GM18507 (cell line): ENCODE data around the gene CYB5RL.
"Not testable (repeated sequence)": the region's sequence is repeated elsewhere in the genome, so short reads cannot be mapped to it uniquely, and the experiment has no call there.

Source experiments
- DNase-seq: peaks from one replicate; pipeline ENCODE4 v3.0.0; 2011; ENCODE audit warnings: low read depth; ENCODE audit not compliant: insufficient read length; ENCODE audit errors: extremely low spot score
- FAIRE-seq: peaks from 2 replicates; lab custom pipeline; 2011; peaks lifted over from hg19 to GRCh38; lab: Jason Lieb, UNC

The CYB5RL gene

GRCh38 chr1:54227891-54228310 is 28.1 kb upstream of the CYB5RL start:
- FAIRE-seq, result no peak
- DNase-seq, result no peak

GRCh38 chr1:54227091-54227602 is 27.3 kb upstream of the CYB5RL start:
- FAIRE-seq, result no peak
- DNase-seq, result no peak

GRCh38 chr1:54225986-54226559 is 26.2 kb upstream of the CYB5RL start:
- no peak for FAIRE-seq
- no peak for DNase-seq

- DNase-seq, result no peak
- no peak for FAIRE-seq
Measured at GRCh38 chr1:54225378-54225777, 25.5 kb upstream of the CYB5RL start.

- DNase-seq (no peak), FAIRE-seq (no peak)
Measured at GRCh38 chr1:54224233-54224632, 24.4 kb upstream of the CYB5RL start.

- no peak for FAIRE-seq
- DNase-seq, result no peak
Measured at GRCh38 chr1:54223441-54224202, 23.8 kb upstream of the CYB5RL start.

GRCh38 chr1:54222711-54223110 is 22.9 kb upstream of the CYB5RL start:
- FAIRE-seq, result no peak
- DNase-seq, result no peak

GRCh38 chr1:54221867-54222484 is 22.1 kb upstream of the CYB5RL start:
- DNase-seq, result no peak
- FAIRE-seq, result no peak

GRCh38 chr1:54221113-54221834 is 21.4 kb upstream of the CYB5RL start:
- DNase-seq, result no peak
- no peak for FAIRE-seq

GRCh38 chr1:54220004-54220811 is 20.4 kb upstream of the CYB5RL start:
- FAIRE-seq (no peak), DNase-seq (no peak)

- DNase-seq, result no peak
- FAIRE-seq, result no peak
Measured at GRCh38 chr1:54219688-54220003, 19.8 kb upstream of the CYB5RL start.

GRCh38 chr1:54218883-54219687 is 19.3 kb upstream of the CYB5RL start:
- DNase-seq, result no peak
- FAIRE-seq, result no peak

- DNase-seq (no peak), FAIRE-seq (no peak)
Measured at GRCh38 chr1:54215523-54215922, 15.7 kb upstream of the CYB5RL start.

GRCh38 chr1:54212872-54213271 is 13.0 kb upstream of the CYB5RL start:
- FAIRE-seq (no peak), DNase-seq (no peak)

GRCh38 chr1:54207896-54208295 is 8.1 kb upstream of the CYB5RL start:
- FAIRE-seq, result not testable (repeated sequence)

GRCh38 chr1:54207287-54207686 is 7.5 kb upstream of the CYB5RL start:
- DNase-seq (no peak), FAIRE-seq (no peak)

More at GRCh38 chr1:54207896-54208295, 8.1 kb upstream of the CYB5RL start:
- DNase-seq, result not testable (repeated sequence)

GRCh38 chr1:54204199-54204598 is 4.4 kb upstream of the CYB5RL start:
- DNase-seq (no peak), FAIRE-seq (no peak)

GRCh38 chr1:54200519-54200997 is 728 bp upstream of the CYB5RL start:
- DNase-seq (no peak), FAIRE-seq (no peak)
